IgD-negative memory B cell (primary cell): ENCODE measurements around the gene PGM5. TPM values are rescaled to one million over a fixed set of nuclear protein-coding genes. Genes with fewer than 3 reads are reported as not detected.

Experiments
- H3K27ac Mint-ChIP-seq, 3 donors: one replicate each; pipeline ENCODE4 v1.8.0; 2020 to 2022; ENCODE audit warnings: mild to moderate bottlenecking in 3 of 3, mixed read lengths in 3 of 3, moderate library complexity in 1 of 3
- H3K27me3 Mint-ChIP-seq: one replicate; pipeline ENCODE4 v1.8.0; 2021; ENCODE audit warnings: mixed read lengths
- H3K36me3 Mint-ChIP-seq: one replicate; pipeline ENCODE4 v1.8.0; 2020; ENCODE audit warnings: mild to moderate bottlenecking, mixed read lengths
- H3K4me1 Mint-ChIP-seq, 3 donors: one replicate each; pipeline ENCODE4 v1.8.0; 2020 to 2022; ENCODE audit warnings: mixed read lengths in 3 of 3, mild to moderate bottlenecking in 1 of 3
- H3K4me3 Mint-ChIP-seq, 4 donors: one replicate each; pipeline ENCODE4 v1.8.0; 2020 to 2022; ENCODE audit warnings: mild to moderate bottlenecking in 4 of 4, mixed read lengths in 4 of 4, moderate library complexity in 3 of 4
- H3K9me3 Mint-ChIP-seq, 3 donors: one replicate each; pipeline ENCODE4 v1.8.0; 2020 to 2021; ENCODE audit warnings: mixed read lengths in 3 of 3, mild to moderate bottlenecking in 1 of 3
- polyA plus RNA-seq: library from polyadenylated mRNA; unstranded; fragments of 300-500 nt; fragmentation: Illumina TruSeq; gene quantifications from one replicate; pipeline ENCODE4 v1.2.3, GENCODE V29; 2021

The PGM5 gene
- polyA plus RNA-seq, 1 donor from 2014 or later = not detected

DNA sequence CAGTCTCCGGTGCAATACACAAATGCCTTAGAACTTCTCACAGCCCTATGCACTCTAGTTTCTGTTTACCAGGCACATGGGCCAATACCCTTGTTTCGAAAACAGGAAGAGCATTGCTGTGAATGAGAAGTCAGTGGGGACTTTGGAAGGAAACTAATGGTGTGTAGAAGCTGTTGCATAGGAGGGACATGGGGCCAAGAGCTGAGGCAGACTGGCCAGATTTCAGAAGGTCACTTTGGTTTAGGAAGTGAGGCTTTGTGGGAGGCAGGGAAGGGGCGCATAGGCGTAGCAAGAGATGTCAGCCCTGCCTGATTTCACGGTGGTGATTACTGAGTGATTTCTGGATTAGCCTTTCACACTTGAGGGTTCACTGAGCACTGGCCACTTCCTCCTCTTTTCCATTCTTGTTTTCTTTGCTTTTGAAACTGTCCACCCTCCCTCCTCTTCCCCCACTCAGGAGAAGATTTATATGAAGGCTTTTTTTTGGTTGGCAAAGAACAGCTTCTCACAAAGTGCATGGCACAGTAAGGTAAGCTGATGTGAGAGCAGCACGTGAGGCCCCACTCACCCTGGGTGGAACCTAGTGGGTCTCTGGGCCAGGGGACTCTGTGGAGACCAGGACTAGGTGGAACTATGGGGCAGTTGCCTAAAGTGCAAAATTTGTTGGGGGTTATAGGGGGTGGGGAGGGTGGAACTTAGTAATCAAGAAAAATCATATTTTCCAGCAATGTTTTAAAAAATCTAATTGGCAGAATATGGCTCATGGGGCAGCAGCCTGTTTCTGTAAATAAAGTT, 190.4 kb downstream of the PGM5 start:
- Mint-ChIP-seq H3K36me3 (no peaks in the 10 kb centered on the region), H3K4me3 (peak overlapping the region; percentile 23 to 88 (median 65)), H3K4me1 (peaks cover 30 to 38% (median 32%) of the 10 kb centered on the region in 3 donors)

DNA sequence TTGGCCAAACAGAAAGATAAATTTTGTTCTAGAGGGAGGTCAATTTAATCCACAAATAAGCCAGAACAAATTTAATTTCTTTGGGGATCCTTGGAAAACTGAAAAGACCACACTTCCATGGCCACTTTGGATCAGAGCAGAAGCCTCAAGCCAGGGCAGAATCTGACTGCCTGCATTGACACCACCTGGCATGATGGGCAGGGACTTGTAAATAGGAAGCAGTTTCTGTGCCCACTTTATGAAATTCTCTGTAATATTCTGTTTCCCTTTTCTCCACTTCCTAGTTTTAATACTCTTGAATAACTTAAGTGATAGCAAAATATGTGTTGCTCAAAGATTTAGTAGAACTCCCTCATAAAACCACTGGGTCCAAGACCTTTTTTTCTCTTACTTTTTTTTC, 191.0 kb downstream of the PGM5 start:
- peaks cover 30 to 38% (median 32%) of the 10 kb centered on the region in 3 donors for H3K4me1 Mint-ChIP-seq
- H3K9me3 Mint-ChIP-seq = no peaks in the 10 kb centered on the region
- no peaks in the 10 kb centered on the region for H3K27me3 Mint-ChIP-seq
- no peaks in the 10 kb centered on the region for H3K36me3 Mint-ChIP-seq
- peak overlapping the region in 2 of 3 donors; percentile 40 to 91 for H3K27ac Mint-ChIP-seq
- H3K4me3 Mint-ChIP-seq = peak overlapping the region in 3 of 4 donors; percentile 23 to 88 (median 88)

More for the DNA sequence above, 190.4 kb downstream of the PGM5 start:
- no peaks in the 10 kb centered on the region for H3K27me3 Mint-ChIP-seq
- no peaks in the 10 kb centered on the region for H3K9me3 Mint-ChIP-seq
- peak overlapping the region; percentile 40 to 91 (median 79) for H3K27ac Mint-ChIP-seq

DNA sequence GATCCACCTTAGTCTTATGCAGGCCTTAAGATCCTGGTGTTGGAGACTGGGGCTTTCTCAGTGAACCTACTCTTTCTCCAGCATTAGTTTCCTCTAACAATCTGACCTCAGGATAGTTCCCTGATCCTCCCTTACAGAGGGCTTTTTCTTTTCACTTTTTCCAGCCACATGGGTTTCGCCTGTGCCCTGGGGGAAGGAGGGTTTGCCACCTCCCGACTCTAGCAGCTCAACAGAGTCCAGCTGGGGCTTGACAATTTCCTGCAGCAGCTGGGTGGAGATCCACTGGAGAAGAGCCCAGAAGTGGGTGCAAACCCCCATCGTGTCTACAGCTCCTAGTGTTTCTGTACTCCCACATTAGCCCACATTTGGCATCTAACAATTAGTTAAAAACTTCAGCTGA, 191.8 kb downstream of the PGM5 start:
- H3K4me1 Mint-ChIP-seq = peaks cover 30 to 38% (median 32%) of the 10 kb centered on the region in 3 donors
- peak overlapping the region in 2 of 3 donors; percentile 17 to 65 for H3K27ac Mint-ChIP-seq
- no peaks in the 10 kb centered on the region for H3K9me3 Mint-ChIP-seq
- H3K27me3 Mint-ChIP-seq = no peaks in the 10 kb centered on the region
- no peaks in the 10 kb centered on the region for H3K36me3 Mint-ChIP-seq
- H3K4me3 Mint-ChIP-seq = peak overlapping the region in 1 of 4 donors; percentile 13

DNA sequence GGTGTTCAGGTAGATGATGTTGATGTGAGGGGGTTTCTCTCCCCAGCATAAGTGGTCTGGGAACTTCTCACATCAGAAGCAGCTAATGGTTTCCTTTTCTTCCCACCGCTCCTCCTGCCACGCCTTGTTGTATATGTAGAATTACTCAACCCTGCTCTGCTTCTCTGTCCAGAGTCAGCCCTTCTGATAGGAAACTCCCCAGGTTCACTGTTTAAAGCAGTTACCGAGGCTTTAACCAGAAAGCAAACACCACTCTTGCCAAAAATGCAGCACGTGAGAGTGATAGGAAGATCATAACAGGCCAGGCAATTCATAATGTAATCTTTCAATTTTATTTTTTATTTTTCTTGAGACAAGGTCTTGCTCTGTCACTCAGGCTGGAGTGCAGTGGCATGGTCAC, 194.8 kb downstream of the PGM5 start:
- Mint-ChIP-seq H3K27ac (no peak overlapping the region), H3K36me3 (no peaks in the 10 kb centered on the region), H3K4me3 (no peak overlapping the region), H3K27me3 (no peaks in the 10 kb centered on the region), H3K9me3 (no peaks in the 10 kb centered on the region), H3K4me1 (peaks cover 21 to 24% (median 22%) of the 10 kb centered on the region in 3 donors)

DNA sequence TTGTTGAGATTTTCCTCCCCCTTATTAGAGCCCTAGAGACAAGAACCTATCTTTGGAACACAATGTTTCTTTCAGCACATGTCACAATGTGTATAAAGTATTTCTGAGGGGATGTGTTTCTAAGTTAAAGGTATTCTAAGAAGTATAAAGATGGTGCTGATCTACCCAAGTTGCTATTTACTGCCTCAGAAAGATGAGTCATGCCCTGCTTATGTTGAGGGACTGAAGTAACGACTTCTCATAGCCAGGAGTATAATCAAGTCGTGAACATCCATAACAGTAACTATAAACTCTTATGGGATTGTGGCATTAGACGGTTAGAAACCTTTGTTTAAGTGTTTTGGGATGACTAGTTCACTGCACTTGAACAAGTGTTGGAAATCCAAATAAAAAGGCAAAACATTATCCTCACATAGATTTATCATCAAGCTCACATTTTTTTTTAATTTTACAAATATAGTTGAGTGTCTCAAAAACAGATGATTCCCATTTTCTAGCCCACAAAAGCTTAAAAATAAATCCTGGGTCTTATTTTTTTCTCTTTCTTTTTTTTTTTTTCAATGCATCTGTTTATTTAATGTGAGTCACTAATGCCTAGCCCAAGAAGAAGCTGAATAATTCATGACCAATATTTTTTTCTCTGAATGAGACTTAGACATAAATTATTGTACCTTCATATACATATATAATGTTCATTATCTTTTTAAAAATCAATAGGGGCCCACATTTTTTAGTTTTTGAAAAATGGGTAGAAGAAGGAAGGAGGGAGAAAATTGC, 196.5 kb downstream of the PGM5 start:
- Mint-ChIP-seq H3K4me1 (peaks cover 6 to 8% (median 8%) of the 10 kb centered on the region in 3 donors), H3K9me3 (no peaks in the 10 kb centered on the region), H3K27ac (no peak overlapping the region), H3K27me3 (no peaks in the 10 kb centered on the region), H3K4me3 (no peak overlapping the region), H3K36me3 (no peaks in the 10 kb centered on the region)

DNA sequence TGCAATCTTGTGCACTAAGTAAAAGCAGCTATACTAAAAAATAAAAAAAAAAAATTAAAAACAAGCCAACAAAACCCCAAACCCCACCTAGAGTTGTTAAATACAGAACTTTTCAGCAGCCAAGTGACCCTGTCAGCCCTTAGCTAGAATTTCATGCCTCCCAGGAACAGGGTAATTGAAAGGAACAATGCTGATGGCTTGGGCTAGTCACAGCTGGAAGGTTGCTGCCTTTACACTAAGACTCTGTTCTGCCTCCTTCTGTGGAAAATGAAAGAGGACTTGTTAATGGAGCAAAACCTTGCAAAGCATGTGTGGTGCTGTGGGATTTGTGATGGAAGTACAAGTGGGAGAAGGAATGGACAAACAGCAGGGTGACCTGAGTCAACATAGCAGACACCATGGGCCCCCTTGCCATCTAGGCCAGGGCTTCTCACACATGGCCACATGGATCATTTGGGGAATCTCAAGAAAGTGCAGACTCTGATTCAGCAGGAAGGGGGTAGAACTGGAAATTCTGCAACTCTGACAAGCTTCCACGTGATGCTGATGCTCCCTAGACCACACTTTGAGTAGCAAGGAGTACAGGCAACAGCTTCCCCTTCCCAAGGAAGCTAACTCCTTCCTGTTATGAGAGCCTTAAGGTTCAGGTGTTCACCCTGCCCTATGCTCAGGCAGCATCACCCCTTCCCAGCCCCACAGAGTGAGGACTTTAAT, 199.2 kb downstream of the PGM5 start:
- Mint-ChIP-seq H3K27me3 (no peaks in the 10 kb centered on the region), H3K4me1 (peaks cover 0 to 13% (median 2%) of the 10 kb centered on the region in 3 donors), H3K27ac (no peak overlapping the region), H3K36me3 (peaks cover 2% of the 10 kb centered on the region), H3K4me3 (no peak overlapping the region), H3K9me3 (no peaks in the 10 kb centered on the region)

DNA sequence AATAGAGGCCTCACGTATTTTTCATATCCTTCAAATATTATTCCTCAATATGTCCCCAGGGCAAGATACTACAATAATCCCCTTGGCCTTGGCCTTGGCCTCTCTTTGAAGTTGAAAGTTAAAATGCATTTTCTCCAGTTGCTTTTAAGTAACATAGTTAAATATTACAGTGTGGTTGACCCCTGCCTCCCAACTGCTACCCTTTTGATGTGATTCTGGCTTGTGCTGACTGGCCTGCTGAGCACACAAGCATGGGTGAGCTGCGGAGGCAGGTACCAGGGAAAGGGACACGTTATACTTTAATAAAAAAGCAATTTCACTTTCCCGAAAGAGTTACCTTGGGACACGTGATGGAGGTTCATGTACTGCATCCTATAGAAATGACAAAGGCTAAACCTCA, 202.1 kb downstream of the PGM5 start:
- Mint-ChIP-seq H3K9me3 (no peaks in the 10 kb centered on the region), H3K27ac (no peak overlapping the region), H3K27me3 (peaks cover 8% of the 10 kb centered on the region), H3K4me3 (no peak overlapping the region), H3K4me1 (peaks cover 0 to 10% (median 2%) of the 10 kb centered on the region in 3 donors), H3K36me3 (peaks cover 2% of the 10 kb centered on the region)

DNA sequence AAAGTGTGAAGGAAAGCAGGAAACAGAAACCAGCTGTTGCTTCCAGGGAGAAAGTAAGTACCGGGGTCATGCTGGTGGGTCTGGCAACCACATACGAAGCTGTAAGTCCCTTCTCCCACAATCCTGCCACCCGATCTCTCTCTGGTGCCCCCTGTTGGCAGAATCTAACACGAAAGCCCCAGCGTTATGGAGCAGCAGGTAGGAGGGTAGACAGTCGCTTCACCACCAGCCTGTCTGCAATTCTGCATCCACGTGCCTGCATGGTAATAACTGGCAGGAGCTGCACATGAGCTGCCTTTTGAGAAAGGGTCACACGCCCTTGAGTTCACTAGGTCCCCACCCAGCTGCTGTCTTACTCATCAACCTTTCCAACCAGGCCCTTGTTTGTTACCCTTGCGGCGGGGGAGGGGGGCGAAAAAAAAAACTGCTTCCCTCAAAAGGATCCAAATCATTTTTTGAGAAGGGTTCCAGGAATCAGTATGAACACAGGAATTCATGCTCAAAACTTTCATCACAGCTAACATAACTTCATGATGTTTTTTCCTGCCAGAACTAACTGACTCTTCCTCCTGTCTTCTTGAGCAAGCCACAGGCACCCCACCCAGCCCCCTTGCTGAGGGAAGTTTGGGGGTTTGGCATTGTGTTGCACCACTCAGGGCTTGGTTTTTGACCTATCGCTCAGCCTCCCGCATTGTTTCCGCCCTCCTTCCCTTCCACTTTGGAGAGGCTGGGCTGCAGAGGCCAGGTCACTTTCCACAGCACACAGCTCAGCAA, 203.8 kb downstream of the PGM5 start:
- peaks cover 9% of the 10 kb centered on the region for H3K27me3 Mint-ChIP-seq
- no peak overlapping the region for H3K4me3 Mint-ChIP-seq
- H3K4me1 Mint-ChIP-seq = peaks cover 0 to 12% (median 2%) of the 10 kb centered on the region in 3 donors
- no peaks in the 10 kb centered on the region for H3K9me3 Mint-ChIP-seq
- no peak overlapping the region for H3K27ac Mint-ChIP-seq
- H3K36me3 Mint-ChIP-seq = peaks cover 2% of the 10 kb centered on the region

DNA sequence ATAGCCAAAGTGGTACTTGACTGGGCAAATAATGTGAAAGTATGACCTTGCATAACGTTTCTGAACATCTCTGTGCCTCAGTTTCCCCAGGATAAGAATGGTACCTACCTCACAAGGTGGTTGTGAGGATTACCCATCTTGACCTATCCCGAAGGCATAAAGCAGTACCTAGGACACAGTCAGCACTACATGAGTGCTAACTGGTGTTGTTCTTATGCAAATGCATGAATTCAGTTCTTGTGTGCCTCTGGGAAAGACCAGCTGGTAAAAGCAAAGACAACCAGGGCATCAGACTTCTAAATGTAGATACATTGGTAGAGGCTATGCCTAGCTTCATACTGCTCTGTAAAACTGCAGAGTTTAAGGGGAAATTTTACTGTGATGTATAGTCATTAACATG, 206.1 kb downstream of the PGM5 start:
- Mint-ChIP-seq H3K4me3 (no peak overlapping the region), H3K36me3 (peaks cover 2% of the 10 kb centered on the region), H3K9me3 (no peaks in the 10 kb centered on the region), H3K27me3 (peaks cover 12% of the 10 kb centered on the region), H3K4me1 (peaks cover 0 to 12% (median 2%) of the 10 kb centered on the region in 3 donors), H3K27ac (no peak overlapping the region)

DNA sequence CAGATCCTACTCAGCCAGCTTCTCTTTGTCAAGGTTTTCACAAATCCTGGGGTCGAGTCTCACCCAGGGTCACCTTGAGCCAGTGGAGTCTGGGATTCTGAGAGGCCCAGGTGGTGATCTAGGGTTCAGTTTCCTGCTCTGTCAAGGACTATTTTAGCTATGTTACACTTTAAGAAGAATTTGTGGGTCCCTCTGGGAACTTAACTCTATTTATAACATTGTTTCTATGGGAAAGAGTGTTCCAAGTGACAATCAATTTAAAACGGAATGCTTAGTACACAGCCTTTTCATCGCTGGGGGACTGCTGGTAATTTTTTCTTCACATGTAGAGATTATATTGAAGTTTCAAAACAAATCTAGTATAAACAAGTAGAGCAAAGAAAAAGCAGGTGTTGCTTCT, 211.2 kb downstream of the PGM5 start:
- Mint-ChIP-seq H3K4me3 (no peak overlapping the region), H3K9me3 (peaks cover 0 to 9% (median 3%) of the 10 kb centered on the region in 3 donors), H3K36me3 (peaks cover 3% of the 10 kb centered on the region), H3K4me1 (peaks cover 0 to 4% (median 3%) of the 10 kb centered on the region in 3 donors), H3K27ac (no peak overlapping the region), H3K27me3 (peaks cover 17% of the 10 kb centered on the region)

DNA sequence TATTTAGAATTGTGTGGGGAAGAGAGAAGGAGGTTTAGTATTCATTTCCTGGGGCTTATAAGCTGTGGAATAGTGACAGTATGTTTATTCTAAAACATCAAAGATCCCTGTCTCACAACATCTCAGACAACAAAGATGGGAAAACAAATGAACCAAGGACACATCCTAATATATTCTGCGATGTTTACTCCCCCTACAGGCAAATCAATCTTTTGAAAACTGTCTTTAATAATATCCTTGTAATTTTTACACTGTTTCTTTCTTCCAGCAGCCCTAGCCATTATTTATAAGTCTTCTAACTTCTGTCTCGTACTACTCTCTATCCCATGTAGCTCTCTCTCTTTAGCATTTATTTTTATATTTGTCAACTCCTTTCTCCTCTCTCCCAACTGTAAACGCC, 217.7 kb downstream of the PGM5 start:
- H3K27me3 Mint-ChIP-seq = no peaks in the 10 kb centered on the region
- H3K27ac Mint-ChIP-seq = no peak overlapping the region
- H3K36me3 Mint-ChIP-seq = peaks cover 3% of the 10 kb centered on the region
- peaks cover 0 to 9% (median 3%) of the 10 kb centered on the region in 3 donors for H3K9me3 Mint-ChIP-seq
- H3K4me3 Mint-ChIP-seq = no peak overlapping the region
- H3K4me1 Mint-ChIP-seq = peaks cover 11 to 13% (median 11%) of the 10 kb centered on the region in 3 donors

DNA sequence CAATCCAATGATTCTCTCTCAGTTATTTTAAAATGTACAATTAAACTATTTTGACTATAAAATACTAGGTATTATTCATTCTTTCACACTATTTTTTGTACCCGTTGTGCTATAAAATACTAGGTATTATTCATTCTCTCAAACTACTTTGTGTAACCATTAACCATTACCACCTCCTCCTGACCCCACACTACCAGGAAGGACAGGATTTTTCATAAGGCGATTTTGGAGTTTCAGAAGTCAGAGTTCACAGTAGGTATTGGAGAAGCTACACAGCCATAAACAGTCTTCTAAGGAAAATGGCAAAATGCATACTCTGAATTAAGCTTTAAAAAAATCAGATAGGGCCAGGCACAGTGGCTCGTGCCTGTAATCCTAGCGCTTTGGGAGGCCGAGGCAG, 219.4 kb downstream of the PGM5 start:
- Mint-ChIP-seq H3K4me1 (peaks cover 11 to 16% (median 13%) of the 10 kb centered on the region in 3 donors), H3K27me3 (no peaks in the 10 kb centered on the region), H3K9me3 (peaks cover 0 to 9% (median 2%) of the 10 kb centered on the region in 3 donors), H3K36me3 (peaks cover 3% of the 10 kb centered on the region), H3K4me3 (no peak overlapping the region), H3K27ac (no peak overlapping the region)

DNA sequence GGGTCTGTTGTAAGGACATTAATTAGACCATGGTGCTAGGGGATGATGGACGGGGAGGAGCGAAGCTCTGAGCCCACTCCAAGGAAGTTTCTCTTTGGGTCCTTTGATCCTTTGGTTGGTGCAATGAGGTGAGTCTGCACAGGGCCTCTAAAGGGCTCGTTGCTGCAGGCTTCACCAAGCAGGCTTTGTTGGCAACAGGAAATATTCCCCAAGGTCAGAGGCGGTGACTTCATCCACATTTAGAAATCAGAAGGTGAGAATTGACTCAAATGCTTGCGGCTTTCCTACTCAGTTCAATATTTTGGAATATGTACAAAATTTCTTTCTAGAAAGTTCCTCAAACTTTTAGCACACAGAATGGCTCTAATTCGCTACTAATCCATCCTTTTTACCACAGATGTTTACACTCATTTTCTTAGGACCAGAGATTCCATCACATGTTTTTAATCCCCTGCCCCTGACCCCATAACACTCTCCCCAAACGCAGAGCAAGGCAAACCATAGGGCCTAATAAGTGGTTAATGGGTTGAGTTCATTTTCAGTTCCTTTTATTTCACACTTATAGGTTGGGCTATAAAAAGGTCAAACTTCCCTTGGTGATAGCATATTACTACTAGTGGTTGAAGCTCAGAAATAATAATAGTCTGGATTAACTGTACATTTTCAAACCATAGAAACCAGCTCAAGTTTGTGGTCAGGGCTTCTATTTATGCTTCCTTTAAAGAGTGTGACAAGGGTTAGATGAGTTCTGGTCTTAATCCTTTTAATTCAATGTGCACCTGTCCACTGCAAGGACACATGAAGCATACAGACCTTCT, 221.6 kb downstream of the PGM5 start:
- Mint-ChIP-seq H3K36me3 (no peaks in the 10 kb centered on the region), H3K4me3 (peak overlapping the region in 2 of 4 donors; percentile 29 to 85), H3K4me1 (peaks cover 11 to 21% (median 13%) of the 10 kb centered on the region in 3 donors), H3K27ac (no peak overlapping the region), H3K27me3 (no peaks in the 10 kb centered on the region), H3K9me3 (no peaks in the 10 kb centered on the region)
